D721Med (cell line): ENCODE data around the gene SLC51A.

Experiments
- DNase-seq: peaks from one replicate; pipeline ENCODE4 v3.0.0; 2011; ENCODE audit warnings: low spot score; ENCODE audit not compliant: insufficient read length
- FAIRE-seq: peaks from 2 replicates; lab custom pipeline; 2011; peaks lifted over from hg19 to GRCh38; lab: Jason Lieb, UNC
- TF ChIP-seq, protein P1 (sequence below): IDR thresholded peaks from 2 replicates; pipeline ENCODE4 v1.5.1; 2012; ENCODE audit warnings: mild to moderate bottlenecking, control low read depth; ENCODE audit not compliant: insufficient read depth; ENCODE audit errors: missing control alignments

Gene SLC51A

DNA sequence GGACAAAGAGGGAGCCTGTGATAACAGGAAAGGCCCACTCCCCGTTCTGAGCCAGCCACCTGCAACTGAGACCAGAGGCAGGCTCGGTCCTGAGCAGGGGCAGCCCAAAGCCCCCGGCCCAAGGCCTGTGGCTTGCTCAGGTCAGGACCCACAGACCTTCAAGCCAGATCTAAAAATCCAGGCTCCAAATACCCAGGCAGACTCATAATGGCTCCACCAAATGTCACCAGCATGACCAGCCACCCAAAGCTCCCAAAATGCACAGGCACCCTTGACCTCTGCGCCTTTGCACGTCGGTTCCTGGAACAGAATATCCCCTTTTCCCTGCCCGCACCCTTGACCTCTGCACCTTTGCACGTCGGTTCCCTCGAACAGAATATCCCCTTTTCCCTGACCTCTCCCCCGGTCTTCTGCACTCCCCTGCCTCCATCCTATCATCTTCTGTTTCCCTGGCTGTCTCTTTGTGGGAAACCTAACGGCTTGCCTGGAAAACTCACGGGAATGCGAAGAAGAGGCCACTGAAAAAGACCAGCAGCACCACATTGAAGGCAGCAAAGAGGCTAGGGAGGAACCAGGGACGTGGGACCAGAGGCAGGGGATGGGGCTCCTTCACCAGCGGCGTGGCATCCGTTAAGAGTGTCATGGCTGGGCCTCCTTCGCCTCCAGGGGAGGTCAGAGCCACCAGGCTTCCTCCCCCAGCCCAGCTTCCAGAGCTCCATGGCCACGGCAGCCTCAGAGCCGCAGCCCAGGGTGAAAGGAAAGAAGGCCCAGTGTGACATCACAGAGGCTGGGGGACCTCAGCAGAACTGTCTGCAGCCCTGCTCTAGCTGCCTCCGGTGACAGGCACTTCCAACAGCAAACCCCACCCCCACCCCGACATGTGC is 5.4 kb upstream of the SLC51A start, which contains the start of gene ZDHHC19:
TSS of gene ZDHHC19 (minus strand) at position 728 of the 884 bp plus-strand sequence. CDS start at position 643, 85 bp downstream.
- TF ChIP-seq, protein P1, sequence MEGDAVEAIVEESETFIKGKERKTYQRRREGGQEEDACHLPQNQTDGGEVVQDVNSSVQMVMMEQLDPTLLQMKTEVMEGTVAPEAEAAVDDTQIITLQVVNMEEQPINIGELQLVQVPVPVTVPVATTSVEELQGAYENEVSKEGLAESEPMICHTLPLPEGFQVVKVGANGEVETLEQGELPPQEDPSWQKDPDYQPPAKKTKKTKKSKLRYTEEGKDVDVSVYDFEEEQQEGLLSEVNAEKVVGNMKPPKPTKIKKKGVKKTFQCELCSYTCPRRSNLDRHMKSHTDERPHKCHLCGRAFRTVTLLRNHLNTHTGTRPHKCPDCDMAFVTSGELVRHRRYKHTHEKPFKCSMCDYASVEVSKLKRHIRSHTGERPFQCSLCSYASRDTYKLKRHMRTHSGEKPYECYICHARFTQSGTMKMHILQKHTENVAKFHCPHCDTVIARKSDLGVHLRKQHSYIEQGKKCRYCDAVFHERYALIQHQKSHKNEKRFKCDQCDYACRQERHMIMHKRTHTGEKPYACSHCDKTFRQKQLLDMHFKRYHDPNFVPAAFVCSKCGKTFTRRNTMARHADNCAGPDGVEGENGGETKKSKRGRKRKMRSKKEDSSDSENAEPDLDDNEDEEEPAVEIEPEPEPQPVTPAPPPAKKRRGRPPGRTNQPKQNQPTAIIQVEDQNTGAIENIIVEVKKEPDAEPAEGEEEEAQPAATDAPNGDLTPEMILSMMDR = no peak
- DNase-seq (no peak), FAIRE-seq (no peak)

DNA sequence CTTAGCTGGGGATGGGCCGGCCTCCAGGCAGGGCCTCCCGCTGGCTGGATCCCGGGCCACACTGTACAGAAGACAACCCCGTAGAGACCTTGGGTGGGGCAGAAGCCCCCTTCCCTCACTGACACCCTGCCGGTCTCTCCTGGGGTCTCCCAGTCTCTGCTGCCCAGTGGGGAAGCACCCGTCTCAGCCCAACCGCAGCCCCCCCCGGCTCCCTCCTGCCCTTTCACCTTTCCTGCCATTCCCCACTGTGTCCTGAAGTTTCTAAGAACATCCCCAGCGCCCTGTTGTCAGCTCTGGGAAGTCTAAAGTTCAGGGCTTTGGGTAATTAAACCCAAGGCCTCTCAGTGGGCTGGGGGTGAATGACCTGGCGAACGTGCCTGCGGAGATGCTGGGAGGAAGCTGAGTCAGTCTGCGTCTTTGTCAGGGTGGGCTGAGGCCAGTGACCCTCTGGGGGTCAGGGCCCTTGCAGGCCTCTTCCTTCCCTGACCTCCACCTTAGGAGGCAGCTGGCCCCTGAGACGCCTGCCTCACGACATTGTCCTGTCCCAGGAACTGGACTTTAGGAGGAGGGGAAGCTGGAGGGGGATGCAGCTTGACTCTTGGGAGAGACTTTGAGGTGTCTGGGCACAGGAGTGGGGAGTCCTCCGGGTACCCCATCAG is 1.4 kb upstream of the SLC51A start:
- TF ChIP-seq, protein P1 = no peak
- no peak for FAIRE-seq

DNA sequence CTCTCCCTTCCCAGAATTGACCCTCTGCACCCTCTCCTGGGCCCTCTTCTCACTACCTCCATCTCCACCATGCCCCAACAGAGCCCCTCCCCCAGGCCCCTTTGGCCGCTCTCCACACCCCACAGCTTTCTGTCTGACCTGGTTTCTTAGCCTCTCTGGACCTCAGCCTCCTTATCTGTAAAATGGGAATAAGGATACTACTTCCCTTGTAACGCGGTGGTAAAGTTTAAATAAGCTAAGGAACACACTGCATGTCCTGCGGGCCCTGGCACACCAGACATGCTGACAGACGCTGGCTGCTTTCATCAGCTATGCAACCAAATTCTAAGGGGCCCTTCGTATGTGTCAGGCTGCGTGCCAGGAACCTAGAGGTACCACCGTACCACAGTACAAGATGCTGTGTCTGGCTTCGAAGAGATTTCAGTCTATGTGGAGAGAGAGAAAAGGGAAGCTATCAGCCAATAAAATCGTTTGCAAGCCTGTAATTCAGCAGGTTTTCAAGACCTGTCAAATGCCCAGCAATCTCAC is 777 bp upstream of the SLC51A start:
- no peak for FAIRE-seq
- TF ChIP-seq, protein P1 = no peak

More for the DNA sequence above, 1.4 kb upstream of the SLC51A start:
- DNase-seq = no peak

DNA sequence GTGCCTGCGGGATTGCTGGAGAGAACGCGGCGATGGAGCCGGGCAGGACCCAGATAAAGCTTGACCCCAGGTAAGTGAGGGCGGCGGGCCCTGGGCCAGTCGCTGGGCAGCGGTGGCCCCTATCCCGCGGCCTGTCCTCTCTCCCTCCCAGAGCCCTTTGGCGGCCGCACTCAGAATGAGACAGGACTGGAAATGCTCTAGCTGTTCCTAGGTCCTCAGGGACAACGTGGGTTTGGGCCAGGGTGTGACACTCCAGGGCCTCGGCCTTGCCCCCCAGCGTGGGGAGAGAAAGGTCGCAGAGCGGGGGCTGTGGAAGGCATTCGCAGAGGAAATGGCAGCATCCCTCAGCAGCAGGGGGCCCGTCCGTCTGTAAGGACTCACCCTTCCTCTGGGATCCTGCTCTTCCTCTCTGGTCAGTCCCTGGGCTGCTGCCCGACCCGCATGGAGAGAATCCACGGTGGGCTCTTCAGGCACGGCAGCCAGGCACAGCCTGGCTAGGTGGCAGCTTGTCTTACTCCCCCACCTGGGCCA is 412 bp downstream of the SLC51A start:
- FAIRE-seq (no peak), DNase-seq (no peak)
- TF ChIP-seq, protein P1 = no peak

More for the DNA sequence above, 777 bp upstream of the SLC51A start:
- no peak for DNase-seq

DNA sequence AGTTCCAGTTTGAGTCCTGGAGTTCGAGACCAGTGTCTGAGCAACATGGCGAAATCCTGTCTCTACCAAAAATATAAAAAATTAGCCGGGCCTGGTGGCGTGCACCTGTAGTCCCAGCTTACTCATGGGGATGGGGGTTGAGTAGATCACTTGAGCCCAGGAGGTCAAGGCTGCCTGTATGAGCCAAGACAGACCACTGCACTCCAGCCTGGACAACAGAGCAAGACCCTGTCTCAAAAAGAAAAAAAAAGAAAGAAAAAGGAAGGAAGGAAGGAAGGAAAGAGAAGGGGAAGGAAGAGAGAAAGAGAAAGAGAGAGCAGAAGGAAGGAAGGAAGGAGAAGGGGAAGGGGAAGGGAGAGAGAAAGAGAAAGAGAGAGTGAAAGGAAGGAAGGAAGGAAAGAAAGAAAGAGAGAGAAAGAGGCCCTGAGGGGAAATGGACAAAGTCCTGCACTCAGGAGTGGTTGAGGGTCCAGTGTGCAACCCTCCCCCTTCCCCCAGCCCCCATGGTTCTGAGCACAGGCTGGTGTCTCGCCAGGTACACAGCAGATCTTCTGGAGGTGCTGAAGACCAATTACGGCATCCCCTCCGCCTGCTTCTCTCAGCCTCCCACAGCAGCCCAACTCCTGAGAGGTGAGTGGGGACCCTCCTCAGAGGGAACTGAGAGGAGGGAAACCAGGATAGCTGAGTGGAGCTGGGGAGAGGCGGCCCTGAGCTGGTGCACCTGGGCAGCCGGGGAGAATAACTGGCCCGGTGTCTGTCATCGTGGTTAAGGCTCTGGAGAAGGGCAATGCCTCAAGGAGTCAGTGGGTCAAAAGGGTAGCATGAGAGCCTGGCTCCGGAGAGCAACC is 1.2 kb downstream of the SLC51A start:
- TF ChIP-seq, protein P1 = no peak
- DNase-seq (no peak), FAIRE-seq (no peak)

DNA sequence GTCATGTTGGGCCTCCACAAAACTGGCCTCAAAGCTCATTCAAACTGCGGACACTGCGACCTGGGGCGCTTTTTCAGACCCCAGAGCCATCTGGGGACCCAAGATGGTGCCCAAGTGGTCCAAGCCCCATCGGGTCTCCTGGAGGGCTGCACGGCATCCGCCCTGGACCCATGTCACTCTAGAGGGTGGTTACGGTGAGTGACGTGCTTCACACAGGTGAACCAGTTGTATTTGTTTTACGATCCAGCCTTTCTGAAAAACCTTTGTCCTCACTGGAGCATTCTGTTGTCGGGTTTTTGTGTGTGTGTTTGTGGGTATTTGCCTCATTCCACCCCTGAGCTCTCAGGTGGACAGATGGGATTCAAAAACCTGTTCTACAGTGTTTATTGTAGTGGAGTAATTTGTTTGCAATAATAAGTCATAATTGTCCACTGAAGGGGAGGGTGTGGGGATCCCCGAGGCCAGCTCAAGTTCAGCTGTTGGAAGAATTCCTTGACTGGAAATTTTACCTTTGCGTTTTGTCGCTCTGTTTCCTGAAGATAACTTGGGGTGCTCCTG is 1.9 kb downstream of the SLC51A start:
- no peak for FAIRE-seq
- no peak for DNase-seq
- TF ChIP-seq, protein P1 = no peak
